H9 (cell line): ENCODE data around the gene GALNT10. TPM values are rescaled to one million over a fixed set of nuclear protein-coding genes. Genes with fewer than 3 reads are reported as not detected.

Source experiments
- DNase-seq: peaks from one replicate; pipeline ENCODE4 v3.0.0-alpha.2; 2017
- H2AFZ ChIP-seq: one replicate; pipeline ENCODE4 v1.6.1; 2013; ENCODE audit warnings: mild to moderate bottlenecking, low read length, control low read depth, moderate library complexity
- H2AK5ac ChIP-seq: 2 replicates; pipeline ENCODE4 v1.6.1; 2013; ENCODE audit warnings: low read length, control low read depth, mixed read lengths; ENCODE audit not compliant: insufficient read length
- H2BK120ac ChIP-seq: one replicate; pipeline ENCODE4 v1.6.1; 2013; ENCODE audit warnings: low read depth, mild to moderate bottlenecking, low read length, control low read depth, inconsistent platforms; ENCODE audit not compliant: poor library complexity, severe bottlenecking
- H2BK12ac ChIP-seq: 2 replicates; pipeline ENCODE4 v1.6.1; 2013; ENCODE audit warnings: low read length, control low read depth, mixed read lengths, low read depth; ENCODE audit not compliant: insufficient read length
- H2BK15ac ChIP-seq: 2 replicates; pipeline ENCODE4 v1.6.1; 2013; ENCODE audit warnings: low read depth, low read length, control low read depth
- H2BK20ac ChIP-seq: one replicate; pipeline ENCODE4 v1.6.1; 2013; ENCODE audit warnings: low read depth, mild to moderate bottlenecking, low read length, control low read depth, inconsistent platforms; ENCODE audit not compliant: poor library complexity, severe bottlenecking
- H2BK5ac ChIP-seq: 2 replicates; pipeline ENCODE4 v1.6.1; 2013; ENCODE audit warnings: low read length, control low read depth, mixed read lengths; ENCODE audit not compliant: insufficient read length
- H3K14ac ChIP-seq: 2 replicates; pipeline ENCODE4 v1.6.1; 2013; ENCODE audit warnings: low read length, control low read depth; ENCODE audit not compliant: insufficient read depth
- H3K18ac ChIP-seq: 2 replicates; pipeline ENCODE4 v1.6.1; 2013; ENCODE audit warnings: low read depth, mild to moderate bottlenecking, mixed read lengths, low read length, control low read depth; ENCODE audit not compliant: insufficient read length
- H3K23ac ChIP-seq: 2 replicates; pipeline ENCODE4 v1.6.1; 2013; ENCODE audit warnings: low read length, control low read depth, mixed read lengths, low read depth; ENCODE audit not compliant: insufficient read length
- H3K23me2 ChIP-seq: 2 replicates; pipeline ENCODE4 v1.6.1; 2013; ENCODE audit warnings: low read depth, mild to moderate bottlenecking, mixed read lengths, low read length, control low read depth; ENCODE audit not compliant: insufficient read length, poor library complexity, severe bottlenecking
- H3K27ac ChIP-seq: 2 replicates; pipeline ENCODE4 v1.5.1; 2013; ENCODE audit warnings: low read length, control low read depth, mixed read lengths, low read depth; ENCODE audit not compliant: insufficient read length
- H3K27me3 ChIP-seq: 2 replicates; pipeline ENCODE4 v1.6.1; 2013; ENCODE audit warnings: low read length, control low read depth, inconsistent platforms; ENCODE audit not compliant: insufficient read depth
- H3K4ac ChIP-seq: 2 replicates; pipeline ENCODE4 v1.6.1; 2013; ENCODE audit warnings: low read depth, mild to moderate bottlenecking, control low read depth, inconsistent platforms, low read length, moderate library complexity
- H3K4me1 ChIP-seq: 2 replicates; pipeline ENCODE4 v1.6.1; 2013; ENCODE audit warnings: low read length, control low read depth, inconsistent platforms; ENCODE audit not compliant: insufficient read depth
- H3K4me2 ChIP-seq: 2 replicates; pipeline ENCODE4 v1.6.1; 2013; ENCODE audit warnings: low read length, control low read depth, mixed read lengths; ENCODE audit not compliant: insufficient read length, insufficient read depth
- H3K56ac ChIP-seq: 2 replicates; pipeline ENCODE4 v1.6.1; 2013; ENCODE audit warnings: low read depth, mild to moderate bottlenecking, mixed read lengths, low read length, control low read depth; ENCODE audit not compliant: insufficient read length
- H3K79me1 ChIP-seq: 2 replicates; pipeline ENCODE4 v1.6.1; 2013; ENCODE audit warnings: low read depth, mild to moderate bottlenecking, moderate library complexity, low read length, control low read depth, inconsistent platforms; ENCODE audit not compliant: insufficient read depth, poor library complexity, severe bottlenecking
- H3K79me2 ChIP-seq: 2 replicates; pipeline ENCODE4 v1.6.1; 2013; ENCODE audit warnings: low read length, control low read depth, inconsistent platforms; ENCODE audit not compliant: insufficient read depth
- H3K9ac ChIP-seq: 2 replicates; pipeline ENCODE4 v1.6.1; 2013; ENCODE audit warnings: low read length, control low read depth, mixed read lengths; ENCODE audit not compliant: insufficient read length; ENCODE audit errors: extremely low read depth
- H3K9me3 ChIP-seq: one replicate; pipeline ENCODE4 v1.6.1; 2013; ENCODE audit warnings: low read depth, low read length, inconsistent platforms; ENCODE audit not compliant: control insufficient read depth
- H3T11ph ChIP-seq: one replicate; pipeline ENCODE4 v1.6.1; 2013; ENCODE audit warnings: mild to moderate bottlenecking, low read length, control low read depth, inconsistent platforms
- H4K20me1 ChIP-seq: one replicate; pipeline ENCODE4 v1.6.1; 2013; ENCODE audit not compliant: control insufficient read depth, insufficient read length, insufficient read depth
- H4K5ac ChIP-seq: 2 replicates; pipeline ENCODE4 v1.6.1; 2013; ENCODE audit warnings: low read depth, mild to moderate bottlenecking, mixed read lengths, low read length, control low read depth; ENCODE audit not compliant: insufficient read length
- H4K8ac ChIP-seq: replicated peaks from 2 replicates; pipeline ENCODE4 v1.6.1; 2013; ENCODE audit warnings: low read length, control low read depth, mixed read lengths, low read depth; ENCODE audit not compliant: insufficient read length
- H4K91ac ChIP-seq: 2 replicates; pipeline ENCODE4 v1.6.1; 2013; ENCODE audit warnings: low read depth, mild to moderate bottlenecking, moderate library complexity, mixed read lengths, low read length, control low read depth; ENCODE audit not compliant: insufficient read length
- H3K27ac Mint-ChIP-seq, 3 experiments: 2 replicates in 2 of 3; 3 replicates in 1 of 3; pipeline ENCODE4 v1.8.0; 2020 to 2021; ENCODE audit warnings: mixed read lengths in 3 of 3, mild to moderate bottlenecking in 1 of 3, moderate library complexity in 1 of 3
- H3K27me3 Mint-ChIP-seq: 2 replicates; pipeline ENCODE4 v1.8.0; 2021; ENCODE audit warnings: low read depth, mild to moderate bottlenecking, moderate library complexity, mixed read lengths
- H3K36me3 Mint-ChIP-seq, 3 experiments: 2 replicates in 2 of 3; 3 replicates in 1 of 3; pipeline ENCODE4 v1.8.0; 2020 to 2021; ENCODE audit warnings: low read depth in 3 of 3, mixed read lengths in 3 of 3; ENCODE audit not compliant: insufficient read depth in 1 of 3
- H3K4me1 Mint-ChIP-seq, 2 experiments: 2 replicates each; pipeline ENCODE4 v1.8.0; 2020; ENCODE audit warnings: mixed read lengths in 2 of 2
- H3K4me3 Mint-ChIP-seq, 2 experiments: 2 replicates in 1 of 2; 3 replicates in 1 of 2; pipeline ENCODE4 v1.8.0; 2020 to 2021; ENCODE audit warnings: mild to moderate bottlenecking in 2 of 2, mixed read lengths in 2 of 2, moderate library complexity in 1 of 2
- H3K9me3 Mint-ChIP-seq, 2 experiments: 2 replicates in 1 of 2; 3 replicates in 1 of 2; pipeline ENCODE4 v1.8.0; 2020; ENCODE audit warnings: mild to moderate bottlenecking in 2 of 2, mixed read lengths in 2 of 2, moderate library complexity in 1 of 2
- CTCF ChIP-seq: fragments of 200-600 bp; sonication (generic); conservative IDR thresholded peaks from 3 replicates; pipeline ENCODE4 v1.8.0; 2021; ENCODE audit warnings: antibody characterized with exemption, mild to moderate bottlenecking
- WGBS: extraction: QIAGEN DNeasy Blood & Tissue Kit; methylation state at CpG from one replicate; pipeline ENCODE4 v1.1.7; 2013; ENCODE audit warnings: missing lambda C conversion rate, low lambda C conversion rate, mixed read lengths; ENCODE audit not compliant: insufficient read length; ENCODE audit errors: extremely low coverage; 5-methylcytosine and 5-hydroxymethylcytosine counted together
- microRNA-seq: library from miRNA; unstranded; fragments of <30 nt; microRNA quantifications from one replicate; pipeline ENCODE4, GENCODE V29; 2020; ENCODE audit warnings: borderline microRNAs expressed
- total RNA-seq: library from RNA; stranded (reverse); gene quantifications from 2 replicates; pipeline ENCODE4 v1.2.1, GENCODE V29; 2021

GALNT10 gene
- total RNA-seq, 1 experiment from 2014 or later = 15.4 TPM

- H3K4me3 Mint-ChIP-seq = no peak overlapping the region
- H3K18ac ChIP-seq = no peak overlapping the region
- H2BK5ac ChIP-seq = no peak overlapping the region
- WGBS = no CpG with 5 or more reads among the region's 2 CpGs
- no peaks in the 10 kb centered on the region for H3K9me3 ChIP-seq
- no peak overlapping the region for H3K27ac Mint-ChIP-seq
- no peak overlapping the region for H2BK20ac ChIP-seq
- H4K91ac ChIP-seq = no peak overlapping the region
- no peaks in the 10 kb centered on the region for H3K4me1 ChIP-seq
- no peak overlapping the region for H3K4me2 ChIP-seq
- no peak overlapping the region for H2BK15ac ChIP-seq
- no peak overlapping the region for H3K23ac ChIP-seq
- peaks cover 57% of the 10 kb centered on the region for H3K27me3 ChIP-seq
- H4K5ac ChIP-seq = no peak overlapping the region
- H3K27ac ChIP-seq = no peak overlapping the region
- no peak overlapping the region for H4K8ac ChIP-seq
- H3T11ph ChIP-seq = no peak overlapping the region
- TF ChIP-seq CTCF = no peak
- H3K23me2 ChIP-seq = peaks cover 9% of the 10 kb centered on the region
- no peaks in the 10 kb centered on the region for H4K20me1 ChIP-seq
- no peak overlapping the region for H2AFZ ChIP-seq
- no peak overlapping the region for H3K56ac ChIP-seq
- H3K4ac ChIP-seq = no peak overlapping the region
- no peaks in the 10 kb centered on the region for H3K79me2 ChIP-seq
- H3K36me3 Mint-ChIP-seq = no peaks in the 10 kb centered on the region; a peak in 1 of 7 replicates
- H3K79me1 ChIP-seq = no peaks in the 10 kb centered on the region
- H2AK5ac ChIP-seq = no peak overlapping the region
- H2BK12ac ChIP-seq = no peak overlapping the region
- DNase-seq = no peak
- H3K14ac ChIP-seq = no peak overlapping the region
- peaks cover 95% of the 10 kb centered on the region for H3K27me3 Mint-ChIP-seq
- no peak overlapping the region for H2BK120ac ChIP-seq
- no peak overlapping the region for H3K9ac ChIP-seq
- H3K9me3 Mint-ChIP-seq = no peaks in the 10 kb centered on the region; a peak in 1 of 5 replicates
- peaks cover 21 to 36% of the 10 kb centered on the region in 2 experiments for H3K4me1 Mint-ChIP-seq
These were observed 279.6 kb downstream of the GALNT10 start for GRCh38 chr5:154470137-154470536.

Small RNAs within 50 kb of the gene (microRNA-seq; reads per million reads assigned to microRNA genes)
- 1.6 reads per million, percentile 15 among the genes with 10 or more reads in this experiment for gene MIR1294

Other genes with a start within 250 kb of the GALNT10 start
- 11.4 and 12.8 TPM in 2 replicates for gene FAM114A2, start 151.8 kb upstream of the GALNT10 start, total RNA-seq
- gene MFAP3, start 151.8 kb upstream of the GALNT10 start, total RNA-seq = 22.9 and 24.5 TPM in 2 replicates